HG03521 (cell line): ENCODE measurements around the gene HSPB9.
"Not testable (repeated sequence)": the region's sequence is repeated elsewhere in the genome, so short reads cannot be mapped to it uniquely, and the experiment has no call there.

ENCODE experiments used
- ATAC-seq: cut with Tn5 transposase; IDR thresholded peaks from one replicate; pipeline ENCODE4 v1.9.1; 2021; ENCODE audit warnings: mild to moderate bottlenecking, moderate library complexity; ENCODE audit not compliant: unreplicated experiment

The HSPB9 gene

GRCh38 chr17:42141382-42141781 lies 18.8 kb downstream of the HSPB9 start:
- no peak for ATAC-seq

- ATAC-seq = no peak
These were observed 19.8 kb downstream of the HSPB9 start for GRCh38 chr17:42142371-42142896.

GRCh38 chr17:42143138-42143537 lies 20.5 kb downstream of the HSPB9 start:
- ATAC-seq = not testable (repeated sequence)

- ATAC-seq = no peak
These were observed 24.5 kb downstream of the HSPB9 start for GRCh38 chr17:42146911-42147607.

- ATAC-seq = no peak
These were observed 31.5 kb downstream of the HSPB9 start for GRCh38 chr17:42153919-42154742.

- no peak for ATAC-seq
These were observed 33.0 kb downstream of the HSPB9 start for GRCh38 chr17:42155614-42156045.

GRCh38 chr17:42159796-42160530 lies 37.4 kb downstream of the HSPB9 start:
- ATAC-seq = no peak

- ATAC-seq = no peak
These were observed 37.9 kb downstream of the HSPB9 start for GRCh38 chr17:42160531-42160910.

- ATAC-seq = no peak
These were observed 40.5 kb downstream of the HSPB9 start for GRCh38 chr17:42163113-42163512.

GRCh38 chr17:42163696-42164407 lies 41.2 kb downstream of the HSPB9 start:
- ATAC-seq = no peak

GRCh38 chr17:42165751-42166150 lies 43.1 kb downstream of the HSPB9 start:
- ATAC-seq = no peak

GRCh38 chr17:42166196-42166763 lies 43.7 kb downstream of the HSPB9 start:
- no peak for ATAC-seq

- no peak for ATAC-seq
These were observed 45.2 kb downstream of the HSPB9 start for GRCh38 chr17:42167807-42168206.

- ATAC-seq = no peak
These were observed 46.7 kb downstream of the HSPB9 start for GRCh38 chr17:42169351-42169750.

GRCh38 chr17:42171831-42172230 lies 49.2 kb downstream of the HSPB9 start:
- ATAC-seq = no peak
